Measurements from ENCODE around the gene TFDP3.

Gene TFDP3, protein sequence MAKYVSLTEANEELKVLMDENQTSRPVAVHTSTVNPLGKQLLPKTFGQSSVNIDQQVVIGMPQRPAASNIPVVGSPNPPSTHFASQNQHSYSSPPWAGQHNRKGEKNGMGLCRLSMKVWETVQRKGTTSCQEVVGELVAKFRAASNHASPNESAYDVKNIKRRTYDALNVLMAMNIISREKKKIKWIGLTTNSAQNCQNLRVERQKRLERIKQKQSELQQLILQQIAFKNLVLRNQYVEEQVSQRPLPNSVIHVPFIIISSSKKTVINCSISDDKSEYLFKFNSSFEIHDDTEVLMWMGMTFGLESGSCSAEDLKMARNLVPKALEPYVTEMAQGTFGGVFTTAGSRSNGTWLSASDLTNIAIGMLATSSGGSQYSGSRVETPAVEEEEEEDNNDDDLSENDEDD

DNA sequence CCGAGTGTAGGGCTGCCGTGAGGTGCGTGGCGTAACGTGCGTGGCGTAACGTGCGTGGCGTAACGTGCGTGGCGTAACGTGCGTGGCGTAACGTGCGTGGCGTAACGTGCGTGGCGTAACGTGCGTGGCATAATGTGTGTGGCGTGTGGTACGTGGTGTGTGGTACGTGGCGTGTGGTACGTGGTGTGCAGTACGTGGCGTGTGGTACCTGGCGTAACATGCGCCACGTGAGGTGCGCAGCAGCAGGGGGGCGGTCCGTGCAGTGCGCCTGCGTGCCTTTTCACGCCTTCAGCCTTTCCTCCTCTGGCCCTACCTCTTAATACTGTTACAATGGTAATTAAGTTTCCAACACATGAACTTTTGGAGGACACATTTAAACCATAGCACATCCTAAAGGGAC lies at the start of gene TFDP3:
TFDP3 (minus strand) TSS at position 26 of the 400 bp plus-strand sequence. CDS start 95 bp downstream, outside the sequence.
- no peak for DNase-seq

DNA sequence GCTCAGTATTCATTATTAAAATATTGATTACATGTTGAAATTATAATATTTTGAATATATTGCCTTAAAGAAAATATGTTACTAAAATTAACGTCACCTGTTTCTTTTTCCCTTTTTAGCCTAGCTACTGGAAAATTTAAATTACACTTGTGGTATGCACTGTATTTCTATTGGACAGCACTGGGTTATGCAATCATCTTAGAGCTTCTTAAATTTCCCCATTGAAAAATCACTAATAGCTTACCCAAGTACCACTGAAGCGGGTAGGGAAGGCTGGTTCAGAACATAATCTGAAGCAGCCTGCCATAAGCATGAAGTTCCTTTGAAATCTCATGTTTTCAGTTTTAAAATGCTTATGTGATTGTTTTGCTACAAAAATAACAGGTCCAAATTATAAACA lies 49.5 kb upstream of the TFDP3 start:
- DNase-seq: no peak

DNA sequence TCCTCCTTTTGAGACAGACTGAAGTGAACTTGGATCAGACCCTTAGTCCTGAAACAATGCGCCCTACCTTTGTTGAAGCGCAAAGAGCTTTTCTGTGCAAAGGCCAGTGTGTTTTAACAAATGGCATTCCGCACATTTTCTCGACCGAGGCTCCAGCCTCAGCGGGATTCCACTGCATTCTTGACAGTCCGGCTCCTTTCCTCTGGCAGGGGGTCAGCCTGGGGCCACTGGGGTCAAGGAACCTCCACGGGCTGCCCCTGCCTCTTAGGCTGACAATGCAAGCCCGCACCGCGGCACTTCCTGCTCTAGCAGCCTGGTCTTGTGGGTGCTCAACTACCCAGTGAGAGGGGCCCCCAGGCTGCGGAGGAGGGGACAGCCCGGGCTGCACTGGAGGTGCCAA lies 47.2 kb upstream of the TFDP3 start:
- no peak for DNase-seq

DNA sequence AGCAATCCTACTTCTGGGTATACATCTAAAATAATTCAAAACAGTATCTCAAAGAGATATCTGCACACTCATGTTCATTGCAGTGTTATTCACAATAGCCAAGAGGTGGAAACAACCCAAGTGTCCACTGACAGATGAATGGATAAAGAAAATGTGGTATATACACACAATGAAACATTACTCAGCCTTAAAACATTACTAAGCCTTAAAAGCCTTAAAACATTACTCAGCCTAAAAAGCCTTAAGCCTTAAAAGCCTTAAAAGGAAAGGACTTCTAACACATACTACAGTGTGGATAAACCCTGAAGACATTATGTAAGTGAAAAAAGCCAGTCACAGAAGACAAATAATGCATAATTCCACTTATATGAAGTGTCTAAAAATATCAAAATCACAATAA lies 40.3 kb upstream of the TFDP3 start:
- DNase-seq: no peak

DNA sequence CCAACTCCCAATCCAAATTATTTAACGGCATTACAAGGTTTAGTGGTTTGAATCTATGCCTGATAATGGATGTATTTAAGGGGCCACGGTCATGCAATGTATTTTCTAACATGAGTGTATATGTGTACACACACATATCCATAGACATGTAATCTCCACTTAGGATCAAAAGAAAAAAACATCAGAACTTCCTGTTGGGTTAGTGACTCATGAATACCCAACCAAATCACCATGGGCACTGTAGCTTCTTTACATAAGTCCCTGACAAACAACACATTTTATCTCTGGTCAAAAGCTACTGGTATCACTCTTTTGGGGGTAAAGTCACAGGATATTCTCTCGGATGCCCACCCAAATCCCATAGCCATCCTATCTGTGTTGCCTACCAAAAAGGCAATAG lies 36.5 kb upstream of the TFDP3 start:
- peak; percentile 65 for DNase-seq

DNA sequence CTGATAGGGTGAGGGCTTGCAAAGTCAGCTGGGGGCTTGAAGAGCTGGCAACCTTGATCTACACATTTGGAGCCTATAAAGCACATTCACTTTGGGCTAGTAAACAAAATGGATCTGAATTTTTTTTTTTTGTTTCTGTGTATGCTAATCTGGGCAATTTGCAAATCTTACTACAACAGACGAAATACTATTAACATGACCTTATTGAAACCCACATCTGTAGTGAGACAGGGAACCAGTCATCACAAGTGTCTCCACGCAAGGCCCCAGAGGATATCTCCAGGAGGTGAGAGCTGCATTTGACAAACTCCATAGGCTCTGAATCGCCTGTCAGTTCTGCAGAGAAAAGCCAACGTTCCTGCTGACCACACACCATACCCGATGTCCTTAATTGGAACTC lies 33.0 kb upstream of the TFDP3 start:
- no peak for DNase-seq

DNA sequence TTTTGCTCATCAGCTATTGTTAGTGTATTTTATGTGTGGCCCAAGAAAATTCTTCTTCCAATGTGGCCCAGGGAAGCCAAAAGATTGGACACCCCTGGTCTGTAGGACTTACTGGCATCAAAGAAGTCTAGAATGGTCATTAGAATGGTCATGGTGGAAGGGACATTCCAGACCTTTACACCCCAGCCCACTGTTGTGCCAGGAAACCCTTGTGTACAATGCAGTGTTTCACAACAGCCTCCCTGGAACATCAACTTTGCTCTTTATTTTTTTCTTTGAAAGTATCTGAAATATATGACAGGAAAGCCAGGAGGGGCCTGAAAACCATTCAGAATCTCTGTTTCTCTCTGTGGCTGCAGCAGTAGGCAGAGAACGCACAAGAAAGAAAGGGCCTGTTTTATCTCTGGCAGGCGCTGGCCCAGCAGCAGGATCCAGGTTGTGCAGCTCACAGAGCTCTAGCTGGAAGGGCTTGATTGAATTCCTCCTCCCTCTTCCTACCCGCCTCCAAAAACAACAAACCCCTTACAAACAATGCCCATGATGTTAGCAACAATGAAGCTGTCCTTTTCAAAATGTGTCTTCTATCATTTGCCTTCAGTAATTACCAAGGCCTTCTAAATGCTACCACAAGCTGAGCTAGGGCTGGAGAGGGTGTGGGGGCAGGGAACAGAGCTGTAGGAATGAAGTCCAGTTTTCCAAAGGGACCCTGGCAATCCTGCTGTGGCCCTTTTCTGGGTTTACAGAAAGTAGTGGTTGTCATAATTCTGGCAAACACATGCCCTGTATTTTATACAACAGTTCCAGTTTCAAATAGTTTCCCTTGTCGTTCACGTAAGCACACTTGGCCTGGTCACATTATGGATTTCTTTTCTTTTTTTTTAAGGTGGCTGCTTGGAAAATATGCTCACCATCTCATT lies 32.3 kb upstream of the TFDP3 start:
- no peak for DNase-seq

DNA sequence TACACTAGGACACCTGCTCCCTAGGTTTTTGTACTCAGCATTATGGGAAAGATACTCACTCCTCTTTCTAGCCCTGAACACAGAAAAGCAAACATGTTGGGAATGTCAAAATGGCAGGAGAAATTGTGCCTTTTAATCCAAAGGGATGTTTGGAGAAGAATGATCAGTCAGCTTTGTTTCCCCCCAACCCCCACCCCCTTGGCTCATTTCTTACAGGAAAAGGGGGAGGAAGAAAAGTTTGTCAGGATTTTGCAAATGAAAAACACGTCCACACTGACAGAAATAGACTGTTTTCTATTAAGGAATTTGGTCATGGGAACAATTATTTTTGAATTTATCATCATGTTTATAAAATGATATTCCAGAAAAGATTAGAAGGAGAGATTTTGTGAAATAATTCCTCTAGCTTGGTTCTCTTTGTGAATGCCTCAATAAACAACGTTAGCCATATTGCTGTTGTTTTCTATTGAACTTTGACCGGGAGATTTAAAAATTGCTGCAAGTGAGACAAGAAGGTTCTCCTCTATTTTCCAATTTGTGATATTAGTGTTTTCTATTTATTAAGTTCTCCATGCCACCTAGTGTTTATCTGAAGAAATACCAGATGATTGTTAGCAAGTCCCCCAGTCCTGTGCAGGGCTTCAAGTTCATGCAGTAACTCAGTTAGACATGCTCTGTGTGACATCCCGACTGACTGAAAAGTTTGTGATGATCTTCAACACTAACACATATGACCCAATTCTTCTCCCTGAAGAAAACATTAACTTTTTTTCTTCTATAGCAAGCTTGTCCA lies 31.3 kb upstream of the TFDP3 start:
- peak; percentile 5 for DNase-seq

DNA sequence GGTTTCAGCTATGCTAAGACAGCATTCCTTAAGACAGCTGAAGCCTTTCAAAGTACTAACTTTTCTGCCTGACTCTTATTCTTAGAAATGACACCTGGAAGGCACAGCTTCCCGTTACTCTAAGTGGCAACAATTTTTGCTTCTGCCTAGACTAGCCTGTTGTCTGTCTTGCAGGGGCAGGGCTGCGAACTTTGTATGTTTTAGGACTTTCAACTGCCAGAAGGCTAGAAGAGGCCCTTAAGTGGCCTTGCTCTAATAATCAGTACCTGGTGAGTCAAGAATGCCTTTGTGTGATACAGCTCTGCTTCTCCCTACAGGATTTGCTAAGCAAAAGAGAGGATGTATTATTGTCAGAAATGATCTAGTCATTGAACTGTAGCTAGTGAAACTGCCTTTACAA lies 30.0 kb upstream of the TFDP3 start:
- DNase-seq: no peak

DNA sequence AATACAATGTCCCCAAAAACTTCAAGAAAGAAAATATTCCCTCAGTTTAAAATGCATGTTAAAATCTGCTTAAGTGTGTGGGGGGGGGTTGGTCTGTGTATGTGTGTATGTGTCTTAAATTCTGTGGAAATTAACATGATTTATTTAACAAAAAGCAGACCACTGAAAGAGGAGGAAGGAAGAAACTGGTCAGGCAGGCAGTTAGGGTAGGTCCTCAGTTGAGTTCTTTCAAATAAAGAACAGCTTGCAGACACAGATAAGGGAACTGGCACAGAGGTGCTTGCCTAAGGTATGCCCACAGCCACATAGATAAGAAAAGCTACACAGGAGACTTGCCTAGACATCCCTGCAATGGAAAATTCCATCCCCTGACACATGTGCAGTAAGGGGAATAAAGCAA lies 28.8 kb upstream of the TFDP3 start:
- DNase-seq: no peak

DNA sequence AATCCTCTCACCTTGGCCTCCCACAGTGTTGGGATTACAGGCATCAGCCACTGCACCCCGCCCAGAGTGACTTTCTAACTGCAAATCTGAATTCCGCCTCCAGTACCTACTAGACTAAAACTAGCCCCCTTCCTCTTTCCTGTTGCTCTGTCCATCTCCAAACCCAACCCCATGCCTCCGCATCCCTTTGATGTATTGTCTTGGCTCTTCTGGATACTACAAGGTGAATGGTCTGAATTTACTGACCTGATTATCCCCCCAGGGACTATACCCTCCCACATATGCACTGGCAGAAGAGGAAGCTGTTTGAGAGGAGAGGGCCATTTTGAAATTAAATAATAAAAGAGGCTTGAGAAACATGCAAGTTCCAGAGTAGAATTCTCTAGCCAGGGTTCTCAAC lies 17.7 kb upstream of the TFDP3 start:
- DNase-seq: no peak

DNA sequence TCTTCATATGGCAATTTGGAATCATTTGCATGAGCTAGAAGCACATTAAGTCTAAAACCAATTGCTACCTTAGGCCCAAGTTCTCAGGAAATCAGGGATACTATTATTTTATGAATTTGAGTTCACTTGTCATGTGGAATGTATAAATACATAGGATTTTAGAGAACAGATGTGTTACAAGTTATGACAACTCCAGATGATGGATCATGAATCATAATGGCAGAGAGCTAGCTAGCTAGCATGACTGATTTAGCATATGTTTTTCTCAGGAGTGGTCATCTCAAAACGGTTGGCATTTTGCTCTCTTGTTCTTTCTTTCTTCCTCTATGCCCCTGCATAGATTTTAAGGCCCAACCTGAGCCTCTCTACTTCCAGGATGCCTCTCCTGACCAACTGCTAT lies 14.2 kb upstream of the TFDP3 start:
- no peak for DNase-seq

DNA sequence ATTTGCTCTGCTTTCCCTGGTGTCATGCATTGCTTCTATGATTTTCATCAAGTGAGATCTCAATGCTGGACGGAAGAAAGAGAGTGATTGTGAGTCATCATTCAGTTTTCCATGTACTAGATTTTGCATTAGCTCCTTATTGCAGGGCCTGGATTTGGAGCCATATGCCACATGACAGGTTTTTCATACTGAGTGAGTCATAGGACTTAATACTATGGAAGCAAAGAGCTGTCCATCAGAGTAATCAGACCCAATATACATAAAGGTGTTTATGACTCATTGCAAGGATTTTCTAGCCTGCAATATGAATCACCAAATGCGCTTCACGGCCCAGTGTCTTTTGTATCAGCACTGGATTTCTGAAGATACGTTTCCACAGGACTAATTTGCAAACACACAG lies 11.2 kb upstream of the TFDP3 start:
- DNase-seq: peak; percentile 22

DNA sequence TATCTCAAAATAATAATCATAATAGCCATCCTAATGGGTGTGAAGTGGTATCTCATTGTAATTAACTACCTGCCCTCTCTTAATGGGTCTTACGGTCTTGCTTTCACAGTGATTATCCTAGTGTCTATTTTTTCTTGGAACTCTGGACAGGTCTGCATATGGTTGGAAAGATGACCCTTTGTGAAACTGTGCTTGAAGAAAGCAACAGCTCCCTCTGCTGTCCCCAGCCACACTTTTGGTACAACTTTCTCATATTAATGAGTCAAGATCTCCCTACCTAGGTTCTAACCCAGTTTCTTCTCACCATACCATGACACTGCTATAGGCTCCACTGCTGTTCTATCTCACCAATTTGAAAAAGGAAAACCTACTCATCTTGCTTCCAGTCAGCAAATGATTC lies 2.4 kb downstream of the TFDP3 start:
- no peak for DNase-seq

DNA sequence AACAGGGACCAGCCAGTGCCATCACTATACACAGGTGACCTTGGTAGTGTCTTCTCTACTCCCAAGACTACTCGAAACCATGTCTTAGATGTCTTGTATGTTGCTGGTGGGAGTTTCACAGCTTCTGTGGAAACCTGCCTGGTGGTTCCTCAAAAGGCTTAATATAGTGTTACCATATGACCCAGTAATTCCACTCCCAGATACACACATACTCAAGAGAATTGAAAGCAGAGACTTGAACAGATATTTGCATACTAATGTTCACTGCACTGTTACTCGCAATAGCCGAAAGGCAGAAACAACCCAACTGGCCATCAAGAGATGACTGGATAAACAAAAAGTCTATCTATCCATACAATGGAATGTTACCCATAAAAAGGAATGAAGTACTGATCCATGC lies 3.1 kb downstream of the TFDP3 start:
- no peak for DNase-seq

DNA sequence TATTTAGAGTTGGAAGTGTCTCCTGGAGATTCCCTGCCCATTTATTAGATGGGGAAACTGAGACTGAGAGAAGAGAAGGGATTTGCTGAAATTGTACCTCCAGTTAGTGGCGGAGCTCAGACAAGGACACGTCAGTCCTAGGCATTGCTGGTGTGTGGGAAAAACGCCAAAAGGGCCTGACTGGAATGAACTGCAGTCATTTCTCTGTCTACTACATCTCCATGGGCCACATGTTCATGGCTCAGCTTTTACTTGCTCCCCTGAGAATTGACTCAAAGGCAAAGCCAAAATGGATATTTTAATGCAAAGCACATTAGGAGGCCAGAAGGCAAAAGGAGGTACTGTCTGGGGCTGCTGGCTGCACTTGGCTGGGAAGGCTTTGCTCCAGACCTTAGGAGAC lies 3.9 kb downstream of the TFDP3 start:
- DNase-seq: no peak

DNA sequence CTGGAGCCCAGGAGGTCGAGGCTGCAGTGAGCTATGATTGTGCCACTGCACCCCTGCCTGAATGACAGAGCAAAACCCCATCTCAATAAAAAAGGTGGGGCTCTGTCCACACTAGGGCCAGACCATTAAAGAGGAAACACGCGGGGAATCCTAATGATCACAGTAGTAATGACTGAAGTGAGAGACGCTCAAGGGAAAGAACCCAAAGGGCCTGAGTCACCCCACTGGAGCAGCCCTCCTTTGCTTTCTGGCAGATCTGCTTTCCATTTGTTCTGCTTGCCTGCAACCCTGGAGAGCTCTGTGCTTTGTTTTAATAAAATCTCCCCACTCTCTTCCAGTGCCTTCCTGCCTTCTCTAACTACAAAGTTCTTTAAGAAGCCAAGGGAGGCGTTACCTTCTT lies 5.0 kb downstream of the TFDP3 start:
- DNase-seq: no peak

DNA sequence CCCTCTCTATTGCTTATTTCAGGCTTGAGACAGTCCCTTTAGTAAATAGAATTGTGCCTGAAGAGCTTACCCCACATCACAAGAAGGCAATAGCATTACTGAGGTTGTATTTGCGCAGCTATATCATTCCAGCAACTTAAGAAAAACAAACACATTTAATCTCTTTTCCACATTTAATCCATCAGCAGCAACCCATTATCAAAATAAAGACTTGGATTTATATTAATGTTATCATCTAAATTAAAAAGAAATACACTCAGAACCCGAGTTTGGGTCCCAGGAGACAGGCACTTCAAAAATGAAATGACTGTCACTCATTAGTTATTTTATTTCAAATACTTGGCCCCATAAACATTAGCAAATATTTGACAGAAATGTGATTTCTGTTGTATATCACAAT lies 10.4 kb downstream of the TFDP3 start:
- DNase-seq: no peak

DNA sequence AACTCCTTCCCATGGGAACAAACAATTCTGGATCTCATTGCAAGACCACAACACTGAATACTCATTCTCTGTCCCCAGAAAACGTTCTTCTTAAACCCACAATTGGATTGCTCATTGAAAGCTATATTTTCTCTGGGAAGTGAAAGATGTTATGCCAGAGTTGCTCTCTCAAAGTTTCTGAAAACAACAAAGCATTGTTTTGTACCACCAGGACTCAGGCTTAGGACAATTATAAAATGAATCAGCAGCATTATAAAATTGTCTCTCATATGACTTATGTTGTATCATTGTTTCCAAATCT lies 26.5 kb downstream of the TFDP3 start:
- no peak for DNase-seq

DNA sequence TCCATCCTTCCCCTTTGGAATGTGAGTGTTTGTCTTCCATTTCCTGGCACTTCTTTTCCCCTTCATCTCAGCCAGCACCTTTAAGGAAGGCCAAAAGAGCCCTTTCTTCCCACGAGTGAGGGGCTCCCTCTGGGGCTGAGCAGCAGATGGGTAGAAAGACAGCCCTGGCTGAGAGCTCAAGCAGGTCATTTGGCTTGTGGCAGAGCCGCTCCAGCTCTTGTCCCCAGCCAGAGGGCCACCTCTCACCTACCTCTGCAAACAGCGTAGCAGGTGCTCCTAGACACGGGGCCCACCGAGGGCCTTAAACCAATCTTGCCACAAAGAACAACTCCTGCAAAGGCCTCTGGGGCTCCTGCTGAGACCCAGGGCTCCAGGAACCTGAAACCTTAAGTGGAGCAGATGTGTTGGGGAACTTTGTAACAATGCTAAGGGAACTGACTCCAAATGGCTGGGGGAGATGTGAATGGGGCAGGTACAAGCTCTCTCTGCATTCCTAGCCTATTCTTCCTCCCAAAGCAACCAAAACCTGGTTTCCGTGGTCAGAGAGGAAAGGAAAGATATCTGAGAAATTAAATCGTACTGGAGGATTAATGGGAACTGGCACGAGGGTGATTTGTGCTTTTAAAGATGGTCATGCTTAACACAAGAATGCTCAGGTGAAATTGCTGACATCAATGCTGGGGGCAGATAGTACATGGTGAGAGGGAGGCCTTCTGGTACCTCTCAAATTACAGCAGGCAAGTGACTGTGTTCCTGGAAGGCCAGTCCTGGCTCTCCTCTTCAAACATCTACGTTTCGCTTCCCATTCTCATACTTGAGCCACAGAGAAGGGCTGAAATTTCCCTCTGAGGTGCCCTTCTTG lies 27.0 kb downstream of the TFDP3 start:
- no peak for DNase-seq

DNA sequence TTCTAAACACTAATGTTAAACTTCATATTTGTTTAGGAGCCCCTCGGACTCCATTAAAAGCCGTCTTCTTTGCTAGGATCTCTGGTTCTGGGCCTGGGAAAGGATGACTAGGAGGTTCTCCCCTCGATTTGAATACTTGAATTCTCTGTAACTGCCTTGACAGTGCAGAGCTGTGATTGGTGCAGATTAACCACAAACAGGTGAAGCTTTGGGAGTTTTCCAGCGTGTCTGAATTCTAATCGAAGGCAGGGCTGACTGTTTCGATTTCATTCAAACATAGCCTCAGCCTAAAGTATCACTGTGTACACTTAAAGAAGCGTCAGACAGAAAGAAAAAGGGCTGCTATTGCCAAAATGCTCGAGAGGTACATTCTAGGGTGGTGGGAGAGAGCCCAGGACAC lies 29.0 kb downstream of the TFDP3 start:
- no peak for DNase-seq

DNA sequence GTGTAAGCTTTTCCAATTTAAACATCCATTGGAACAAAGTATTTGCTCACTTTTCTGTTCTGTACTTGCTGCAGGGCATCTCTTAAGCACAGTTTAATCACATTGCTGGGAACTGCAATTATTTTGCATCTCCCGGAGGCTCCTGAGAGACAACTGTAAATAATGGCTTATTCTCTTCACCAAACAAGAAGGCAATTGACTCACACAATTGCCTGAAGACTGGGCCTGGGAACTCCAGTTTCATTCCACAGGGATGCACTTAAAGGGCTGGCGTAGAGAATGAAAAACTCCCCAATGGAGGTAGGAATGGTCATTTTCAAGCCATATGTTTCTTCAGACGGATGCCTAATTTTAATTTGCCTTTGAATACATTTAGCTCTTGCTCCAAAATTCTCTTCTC lies 29.5 kb downstream of the TFDP3 start:
- DNase-seq: no peak

DNA sequence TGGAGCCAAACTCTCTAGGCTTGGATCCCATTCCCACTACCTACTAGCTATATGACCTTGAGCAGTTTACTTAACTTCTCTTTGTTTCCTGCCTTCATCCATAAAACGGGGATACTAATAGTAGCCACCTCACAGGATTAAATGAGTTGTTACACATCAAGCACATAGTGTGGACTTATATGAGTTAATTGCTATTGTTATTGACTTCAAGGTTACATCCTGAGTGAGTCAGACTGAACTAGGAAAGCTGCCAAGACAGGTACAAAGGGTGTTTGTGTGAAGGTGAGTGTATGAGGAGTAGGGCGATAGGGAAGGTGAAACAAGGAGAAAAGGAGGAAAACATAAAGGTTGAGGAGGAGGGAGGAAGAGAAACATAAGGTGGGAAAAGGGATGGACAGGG lies 32.2 kb downstream of the TFDP3 start:
- DNase-seq: peak; percentile 31
